ENCODE measurements around the gene CHGA.
A peak's percentile ranks its signal among the peaks of the same experiment; 100 is the strongest.

CHGA gene

GRCh38 chr14:92930737-92931602 is 8.0 kb downstream of the CHGA start:
- DNase-seq (ENCODE audit: low spot score), result peak; percentile 44

GRCh38 chr14:92931681-92932447 is 8.9 kb downstream of the CHGA start:
- no peak for DNase-seq (ENCODE audit: low spot score)

GRCh38 chr14:92932448-92933395 is 9.8 kb downstream of the CHGA start:
- no peak for DNase-seq (ENCODE audit: low spot score)

- no peak for DNase-seq (ENCODE audit: low spot score)
Measured at GRCh38 chr14:92933481-92933880, 10.5 kb downstream of the CHGA start.

- DNase-seq (ENCODE audit: low spot score), result no peak
Measured at GRCh38 chr14:92934196-92935085, 11.5 kb downstream of the CHGA start.

GRCh38 chr14:92935446-92935845 is 12.5 kb downstream of the CHGA start:
- DNase-seq (ENCODE audit: low spot score), result no peak

- DNase-seq (ENCODE audit: low spot score), result no peak
Measured at GRCh38 chr14:92936085-92936484, 13.1 kb downstream of the CHGA start.

- no peak for DNase-seq (ENCODE audit: low spot score)
Measured at GRCh38 chr14:92937051-92937937, 14.3 kb downstream of the CHGA start.

- DNase-seq (ENCODE audit: low spot score), result no peak
Measured at GRCh38 chr14:92938235-92938875, 15.4 kb downstream of the CHGA start.

GRCh38 chr14:92938890-92939671 is 16.1 kb downstream of the CHGA start:
- no peak for DNase-seq (ENCODE audit: low spot score)

GRCh38 chr14:92939699-92940098 is 16.7 kb downstream of the CHGA start:
- no peak for DNase-seq (ENCODE audit: low spot score)

- no peak for DNase-seq (ENCODE audit: low spot score)
Measured at GRCh38 chr14:92940543-92940942, 17.6 kb downstream of the CHGA start.

GRCh38 chr14:92941531-92941930 is 18.6 kb downstream of the CHGA start:
- no peak for DNase-seq (ENCODE audit: low spot score)

- no peak for DNase-seq (ENCODE audit: low spot score)
Measured at GRCh38 chr14:92942136-92942535, 19.2 kb downstream of the CHGA start.

GRCh38 chr14:92942576-92942975 is 19.6 kb downstream of the CHGA start:
- DNase-seq (ENCODE audit: low spot score), result no peak

GRCh38 chr14:92942976-92943710 is 20.2 kb downstream of the CHGA start:
- DNase-seq (ENCODE audit: low spot score), result no peak

- no peak for DNase-seq (ENCODE audit: low spot score)
Measured at GRCh38 chr14:92943855-92944570, 21.1 kb downstream of the CHGA start.
